SK-N-SH treated with all-trans-retinoic acid at 6 μM for 48 hours (cell line): Measurements from ENCODE around the gene ABCA1.

Experiments used
- ATAC-seq: fragments of 200-7000 bp; cut with Tn5 transposase; 3 replicates; pipeline ENCODE4 v1.9.1; 2020; ENCODE audit warnings: mild to moderate bottlenecking, moderate library complexity
- ARNTL ChIP-seq: fragments of 450-650 bp; formaldehyde crosslinking; IDR thresholded peaks from 2 replicates; pipeline ENCODE4 v1.5.0; 2020; ENCODE audit warnings: low read depth, mild to moderate bottlenecking, moderate library complexity, borderline replicate concordance
- CSDC2 ChIP-seq: fragments of 250-450 bp; sonication (Bioruptor Pico); IDR thresholded peaks from 2 replicates; pipeline ENCODE4 v1.5.0; 2020; ENCODE audit warnings: mild to moderate bottlenecking, moderate library complexity
- CSRNP3 ChIP-seq: fragments of 250-450 bp; sonication (Bioruptor Pico); IDR thresholded peaks from 2 replicates; pipeline ENCODE4 v1.5.1; 2021; ENCODE audit warnings: mild to moderate bottlenecking, moderate library complexity
- ESRRG ChIP-seq: fragments of 250-450 bp; sonication (Bioruptor Pico); IDR thresholded peaks from 2 replicates; pipeline ENCODE4 v1.6.1; 2021; ENCODE audit warnings: mild to moderate bottlenecking
- GLIS3 ChIP-seq: fragments of 250-450 bp; sonication (Bioruptor Pico); IDR thresholded peaks from 2 replicates; pipeline ENCODE4 v1.5.0; 2020; ENCODE audit warnings: mild to moderate bottlenecking, moderate library complexity
- ISL1 ChIP-seq: fragments of 250-450 bp; sonication (Bioruptor Pico); IDR thresholded peaks from 2 replicates; pipeline ENCODE4 v2.1.2; 2022; ENCODE audit warnings: mild to moderate bottlenecking, moderate library complexity
- OSR1 ChIP-seq: fragments of 250-450 bp; sonication (Bioruptor Pico); IDR thresholded peaks from 2 replicates; pipeline ENCODE4 v1.8.0; 2022; ENCODE audit warnings: moderate library complexity, mild to moderate bottlenecking, inconsistent platforms
- PATZ1 ChIP-seq: fragments of 250-450 bp; sonication (Bioruptor Pico); IDR thresholded peaks from 2 replicates; pipeline ENCODE4 v1.8.0; 2020; ENCODE audit warnings: mild to moderate bottlenecking, moderate library complexity, borderline replicate concordance
- POU6F1 ChIP-seq: fragments of 250-450 bp; sonication (Bioruptor Pico); IDR thresholded peaks from 2 replicates; pipeline ENCODE4 v1.8.0; 2021; ENCODE audit warnings: low read depth, mild to moderate bottlenecking, moderate library complexity, borderline replicate concordance
- PPARA ChIP-seq: fragments of 250-450 bp; sonication (Bioruptor Pico); IDR thresholded peaks from 2 replicates; pipeline ENCODE4 v1.5.0; 2020; ENCODE audit warnings: mild to moderate bottlenecking, borderline replicate concordance
- RARB ChIP-seq: fragments of 250-450 bp; sonication (Bioruptor Pico); IDR thresholded peaks from 2 replicates; pipeline ENCODE4 v1.8.0; 2021; ENCODE audit warnings: mild to moderate bottlenecking, moderate library complexity
- SNAI2 ChIP-seq: fragments of 250-450 bp; sonication (Bioruptor Pico); IDR thresholded peaks from 2 replicates; pipeline ENCODE4 v1.5.0; 2020; ENCODE audit warnings: mild to moderate bottlenecking, moderate library complexity
- TCF4 ChIP-seq: fragments of 250-450 bp; sonication (Bioruptor Pico); IDR thresholded peaks from 2 replicates; pipeline ENCODE4 v1.8.0; 2021; ENCODE audit warnings: mild to moderate bottlenecking, moderate library complexity, borderline replicate concordance
- TOX ChIP-seq: fragments of 250-450 bp; sonication (Bioruptor Pico); IDR thresholded peaks from 2 replicates; pipeline ENCODE4 v1.8.0; 2021; ENCODE audit warnings: mild to moderate bottlenecking, moderate library complexity, borderline replicate concordance
- TSHZ2 ChIP-seq: fragments of 250-450 bp; sonication (Bioruptor Pico); IDR thresholded peaks from 2 replicates; pipeline ENCODE4 v1.5.0; 2020; ENCODE audit warnings: mild to moderate bottlenecking, moderate library complexity
- ZFP3 ChIP-seq: fragments of 250-450 bp; sonication (Bioruptor Pico); IDR thresholded peaks from 2 replicates; pipeline ENCODE4 v1.5.0; 2020; ENCODE audit warnings: mild to moderate bottlenecking, moderate library complexity
- ZFP30 ChIP-seq: fragments of 450-650 bp; formaldehyde crosslinking; IDR thresholded peaks from 2 replicates; pipeline ENCODE4 v1.5.0; 2022; ENCODE audit warnings: mild to moderate bottlenecking, moderate library complexity
- ZNF70 ChIP-seq: fragments of 450-650 bp; formaldehyde crosslinking; IDR thresholded peaks from 2 replicates; pipeline ENCODE4 v1.5.0; 2020; ENCODE audit warnings: mild to moderate bottlenecking, moderate library complexity
- ZNF8 ChIP-seq: fragments of 450-650 bp; formaldehyde crosslinking; IDR thresholded peaks from 2 replicates; pipeline ENCODE4 v1.5.0; 2020; ENCODE audit warnings: mild to moderate bottlenecking, moderate library complexity

The ABCA1 gene

GRCh38 chr9:104747245-104747564 lies 180.8 kb downstream of the ABCA1 start:
- TF ChIP-seq TSHZ2 (CRISPR knock-in tag) (no peak), ZNF8 (CRISPR knock-in tag) (no peak), ZFP30 (no peak), ESRRG (no peak), ARNTL (no peak), PATZ1 (no peak), SNAI2 (CRISPR knock-in tag) (no peak), ISL1 (CRISPR knock-in tag) (no peak), PPARA (CRISPR knock-in tag) (no peak), CSDC2 (CRISPR knock-in tag) (no peak), GLIS3 (CRISPR knock-in tag) (no peak)
- ATAC-seq = peak; percentile 64

- TF ChIP-seq SNAI2 (CRISPR knock-in tag) (no peak), OSR1 (CRISPR knock-in tag) (no peak), TOX (CRISPR knock-in tag) (no peak), ZFP3 (CRISPR knock-in tag) (no peak), TSHZ2 (CRISPR knock-in tag) (no peak), GLIS3 (CRISPR knock-in tag) (no peak), ZNF70 (CRISPR knock-in tag) (no peak), RARB (CRISPR knock-in tag) (no peak), ARNTL (no peak), CSDC2 (CRISPR knock-in tag) (no peak), ZFP30 (no peak), POU6F1 (CRISPR knock-in tag) (no peak), ESRRG (no peak), TCF4 (CRISPR knock-in tag) (no peak), CSRNP3 (no peak), PATZ1 (no peak), ISL1 (CRISPR knock-in tag) (no peak)
- ATAC-seq = no peak
These were observed 181.2 kb downstream of the ABCA1 start for GRCh38 chr9:104746798-104747197.
